GM19043 (cell line): ENCODE results near the gene CAMK1D.

Experiments
- ATAC-seq: cut with Tn5 transposase; IDR thresholded peaks from one replicate; pipeline ENCODE4 v1.9.1; 2021; ENCODE audit warnings: low read depth; ENCODE audit not compliant: unreplicated experiment

CAMK1D gene

DNA sequence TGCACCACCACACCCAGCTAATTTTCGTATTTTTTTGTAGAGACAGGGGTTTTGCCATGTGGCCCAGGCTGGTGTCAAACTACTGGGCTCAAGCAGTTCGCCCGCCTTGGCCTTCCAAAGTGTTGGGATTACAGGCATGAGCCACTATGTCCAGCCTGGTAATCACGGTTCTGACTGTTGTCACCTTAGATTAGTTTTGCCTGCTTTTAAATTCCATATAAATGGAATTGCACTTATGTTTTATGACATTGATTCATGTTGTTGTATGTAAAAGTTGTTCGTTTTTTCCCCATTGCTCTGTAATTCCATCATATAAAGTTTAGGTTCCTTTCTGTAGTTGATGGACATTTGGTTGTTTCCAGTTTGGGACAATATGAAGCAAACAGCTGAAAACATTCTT lies 106.0 kb downstream of the CAMK1D start:
- ATAC-seq = no peak

DNA sequence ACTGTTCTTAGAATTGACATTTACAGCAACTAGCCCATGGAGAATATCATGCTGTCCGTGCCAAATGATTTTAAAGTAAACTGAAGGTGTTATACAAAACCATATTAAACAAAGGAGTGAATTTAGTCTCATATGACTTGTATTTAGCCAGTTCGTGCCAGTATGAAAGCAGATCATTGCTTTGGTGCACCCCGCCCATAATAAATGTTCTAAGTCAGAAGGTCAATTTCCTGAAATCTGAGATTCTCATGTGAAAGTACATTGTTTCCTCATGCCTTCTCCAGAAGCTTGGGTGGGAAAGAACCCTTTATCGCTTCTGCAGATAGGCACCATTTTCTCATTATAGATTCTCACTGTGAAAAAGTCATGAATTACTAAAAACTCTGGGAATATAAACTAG lies 106.4 kb downstream of the CAMK1D start:
- ATAC-seq = no peak

DNA sequence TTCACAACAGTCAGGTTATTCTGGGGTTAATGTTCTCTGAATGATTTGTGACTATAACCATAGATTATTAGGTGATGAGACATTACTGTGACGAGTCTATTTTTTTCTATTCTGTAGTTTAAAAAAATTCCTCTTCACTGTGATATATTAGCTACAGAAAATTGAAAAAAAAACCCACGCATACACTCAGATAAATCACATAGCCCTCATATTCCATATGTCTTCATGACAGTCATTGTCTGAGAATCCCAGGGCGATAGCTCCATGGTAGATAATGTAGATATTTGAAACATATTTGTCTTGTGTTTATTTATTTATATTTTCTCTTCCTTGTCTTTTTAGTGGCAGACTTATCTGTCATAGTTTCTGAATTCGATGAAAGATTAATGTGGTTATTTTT lies 110.0 kb downstream of the CAMK1D start:
- ATAC-seq = no peak

DNA sequence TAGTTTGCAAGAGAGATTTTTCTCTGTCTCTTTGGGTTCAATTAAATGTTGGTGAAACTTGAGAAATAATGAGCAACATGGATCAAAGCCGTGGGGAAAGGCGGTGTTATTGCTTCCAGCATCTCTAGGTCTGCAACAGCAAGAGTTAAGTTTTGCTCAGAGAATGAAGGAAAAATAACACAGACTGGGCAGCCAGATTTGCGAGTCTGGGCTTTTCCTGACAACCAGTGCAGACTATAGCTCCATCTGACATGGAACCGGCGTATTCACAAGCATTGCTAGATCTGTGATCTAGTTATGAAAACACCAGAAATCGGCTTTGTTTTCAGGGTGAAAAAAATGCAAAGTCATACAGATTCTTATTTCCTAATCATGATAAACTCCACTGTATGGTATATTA lies 110.4 kb downstream of the CAMK1D start:
- no peak for ATAC-seq

DNA sequence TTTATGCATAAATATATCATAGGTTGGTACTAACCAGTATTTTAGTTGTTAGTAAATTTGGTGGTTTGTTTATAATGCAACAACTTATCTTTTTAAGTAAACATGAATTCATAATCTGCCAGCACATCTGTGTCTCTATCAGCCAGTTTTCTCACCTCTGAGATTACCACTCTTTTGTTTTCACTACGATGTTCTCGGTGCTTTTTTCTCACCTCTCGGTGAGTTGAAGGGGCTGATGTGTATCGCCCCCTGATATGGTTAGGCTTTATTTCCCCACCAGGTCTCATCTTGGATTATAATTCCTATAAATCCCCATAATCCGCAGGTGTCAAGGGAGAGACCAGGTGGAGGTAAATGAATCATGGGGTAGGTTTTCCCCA lies 114.1 kb downstream of the CAMK1D start:
- ATAC-seq = no peak

DNA sequence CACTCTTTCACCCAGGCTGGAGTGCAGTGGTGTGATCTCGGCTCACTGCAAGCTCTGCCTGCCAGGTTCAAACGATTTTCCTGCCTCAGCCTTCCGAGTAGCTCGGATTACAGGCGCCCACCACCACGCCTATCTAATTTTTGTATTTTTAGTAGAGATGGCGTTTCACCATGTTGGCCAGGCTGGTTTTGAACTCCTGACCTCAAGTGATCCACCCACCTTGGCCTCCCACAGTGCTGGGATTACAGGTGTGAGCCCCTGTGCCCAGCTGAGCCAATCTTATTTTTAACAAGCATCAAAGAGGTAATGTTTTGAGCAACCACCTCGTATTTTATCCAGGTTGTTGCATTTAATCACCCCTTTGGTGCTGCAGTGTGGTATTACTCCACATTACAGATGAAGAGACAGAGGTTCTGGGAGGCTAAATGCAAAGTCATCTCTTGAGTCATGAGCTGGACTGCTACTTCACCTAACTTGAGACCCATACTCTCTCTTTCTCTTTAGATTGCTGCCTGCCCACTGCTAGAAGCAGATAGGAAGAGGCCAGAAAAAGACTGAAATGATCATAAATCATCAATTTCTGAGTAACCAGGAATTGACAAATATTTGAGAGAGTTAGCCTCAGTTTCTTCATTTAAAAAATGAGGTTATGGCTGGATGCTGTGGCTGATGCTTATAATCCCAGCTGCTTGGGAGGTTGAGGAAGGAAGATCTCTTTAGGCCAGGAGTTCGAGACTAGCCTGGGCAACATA lies 116.2 kb downstream of the CAMK1D start:
- no peak for ATAC-seq

DNA sequence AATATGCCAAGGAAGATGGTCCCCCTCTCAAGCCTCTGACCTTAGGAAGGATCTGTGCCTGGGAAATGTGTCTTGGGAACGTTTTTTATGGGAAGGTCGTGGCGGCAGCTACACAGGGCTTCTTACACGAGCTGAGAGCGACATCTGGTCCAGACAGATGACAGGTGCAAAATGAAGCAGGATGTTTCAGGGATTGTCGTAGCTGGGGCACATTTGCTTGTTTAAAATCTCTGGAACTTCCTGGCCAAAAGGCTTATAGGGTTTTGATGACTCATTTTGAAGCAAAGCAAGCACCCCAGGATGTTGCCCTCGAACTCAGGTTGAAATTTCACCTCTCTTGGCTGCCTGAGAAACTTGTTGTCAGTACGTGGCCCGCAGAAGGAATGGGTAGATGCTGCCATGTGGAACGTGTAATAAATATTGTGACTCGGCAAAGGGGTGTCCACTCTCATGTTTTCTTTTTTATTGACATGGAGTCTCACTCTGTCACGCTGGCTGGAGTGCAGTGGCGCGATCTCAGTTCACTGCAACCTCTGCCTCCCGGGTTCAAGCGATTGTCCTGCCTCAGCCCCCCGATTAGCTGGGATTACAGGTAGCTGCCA lies 117.5 kb downstream of the CAMK1D start:
- ATAC-seq = no peak

DNA sequence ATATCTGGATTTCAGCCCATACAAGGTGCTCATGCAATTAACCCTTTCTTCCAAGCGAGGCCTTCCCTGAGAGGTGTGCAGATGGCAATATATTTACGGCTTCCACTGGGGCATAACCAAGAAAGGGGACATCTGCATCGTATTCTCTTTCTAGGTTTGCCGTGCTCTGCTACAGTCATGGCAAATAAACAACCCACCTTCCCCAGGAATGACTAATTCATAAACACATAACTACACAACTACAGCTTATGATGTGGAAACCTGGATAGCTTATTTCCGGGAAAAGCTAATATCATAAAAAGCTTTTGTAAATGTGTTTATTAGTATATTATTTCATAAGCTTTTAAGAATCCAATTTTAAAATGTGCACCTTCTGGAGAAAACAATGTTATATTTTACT lies 120.0 kb downstream of the CAMK1D start:
- no peak for ATAC-seq

DNA sequence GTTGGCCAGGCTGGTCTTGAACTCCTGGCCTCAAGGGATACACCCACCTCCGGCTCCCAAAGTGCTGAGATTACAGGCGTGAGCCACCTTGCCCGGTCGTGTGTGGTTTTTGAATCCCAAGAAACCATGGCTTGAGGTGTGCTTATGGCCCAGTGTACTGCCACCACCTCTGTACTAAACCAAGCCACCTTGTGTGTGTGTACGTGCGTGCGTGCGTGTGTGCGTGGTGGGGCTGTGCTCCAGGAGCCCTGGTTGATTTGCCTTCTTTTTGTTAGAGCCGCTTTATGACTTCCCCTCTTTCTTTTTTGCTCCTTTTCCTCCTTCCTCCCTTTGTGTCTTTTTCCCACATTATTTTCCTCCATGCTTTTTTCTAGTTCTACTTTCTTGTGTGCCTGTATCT lies 121.4 kb downstream of the CAMK1D start:
- no peak for ATAC-seq

DNA sequence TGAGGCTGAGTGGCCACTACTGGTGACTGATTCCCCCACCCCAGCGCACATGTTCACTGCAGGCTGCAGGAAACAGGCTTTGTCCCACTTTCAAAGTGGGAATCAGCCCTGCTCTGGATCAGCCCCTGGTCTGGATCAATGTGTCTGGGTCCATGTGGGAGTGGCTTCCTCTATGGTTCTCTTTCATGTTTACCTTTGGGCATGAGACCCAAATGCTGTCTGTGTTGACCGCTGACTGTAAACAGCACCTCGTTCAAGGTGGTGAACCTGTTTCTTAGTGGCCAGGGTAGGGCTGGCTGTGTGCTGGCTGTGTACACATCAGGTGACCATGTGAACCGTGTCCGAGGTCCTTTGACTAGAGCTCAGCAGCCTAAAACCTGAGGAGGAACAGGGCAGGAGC lies 121.8 kb downstream of the CAMK1D start:
- no peak for ATAC-seq

DNA sequence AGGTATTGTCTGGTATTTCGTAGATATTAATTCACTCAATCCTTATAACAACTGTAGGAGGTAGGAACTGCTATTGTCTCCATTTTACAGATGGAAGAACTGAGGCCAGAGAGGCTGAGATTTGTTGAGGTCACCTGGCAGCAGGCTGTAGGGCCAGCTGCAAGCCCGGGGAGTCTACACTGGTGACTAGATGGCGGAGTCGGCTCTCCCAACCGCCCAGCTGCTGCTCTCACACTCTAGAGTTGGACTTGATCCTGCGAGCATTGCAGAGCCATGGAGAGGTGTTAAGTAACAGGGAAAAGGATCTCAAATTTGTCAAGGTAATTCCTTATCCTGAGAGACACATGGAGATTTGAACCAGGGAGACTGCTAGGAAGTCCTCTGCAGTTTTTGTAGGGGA lies 124.1 kb downstream of the CAMK1D start:
- no peak for ATAC-seq

DNA sequence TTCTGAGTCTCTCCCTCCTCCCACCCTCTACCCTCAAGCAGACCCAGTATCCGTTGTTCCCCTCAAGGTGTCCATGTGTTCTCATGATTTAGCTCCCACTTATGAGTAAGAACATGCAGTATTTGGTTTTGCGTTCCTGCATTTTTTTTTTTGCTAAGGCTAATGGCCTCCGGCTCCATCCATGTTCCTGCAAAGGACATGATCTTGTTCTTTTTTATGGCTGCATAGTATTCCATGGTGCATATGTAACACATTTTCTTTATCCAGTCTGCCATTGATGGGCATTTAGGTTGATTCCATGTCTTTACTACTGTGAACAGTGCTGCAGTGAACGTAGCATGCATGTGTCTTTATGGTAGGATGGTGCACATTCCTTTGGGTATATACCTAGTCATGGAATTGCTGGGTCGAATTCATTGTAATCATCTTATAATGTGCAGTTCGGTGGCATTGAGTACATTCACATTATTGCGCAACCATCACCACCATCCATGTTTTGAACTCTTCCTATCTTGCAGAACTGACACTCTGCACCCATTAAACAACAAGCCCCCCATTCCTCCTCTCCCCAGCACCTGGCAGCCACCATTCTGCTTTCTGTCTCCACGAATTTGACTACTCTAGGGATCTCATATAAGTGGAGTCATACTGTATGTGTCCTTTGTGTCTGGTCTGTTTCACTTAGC lies 125.5 kb downstream of the CAMK1D start:
- no peak for ATAC-seq

DNA sequence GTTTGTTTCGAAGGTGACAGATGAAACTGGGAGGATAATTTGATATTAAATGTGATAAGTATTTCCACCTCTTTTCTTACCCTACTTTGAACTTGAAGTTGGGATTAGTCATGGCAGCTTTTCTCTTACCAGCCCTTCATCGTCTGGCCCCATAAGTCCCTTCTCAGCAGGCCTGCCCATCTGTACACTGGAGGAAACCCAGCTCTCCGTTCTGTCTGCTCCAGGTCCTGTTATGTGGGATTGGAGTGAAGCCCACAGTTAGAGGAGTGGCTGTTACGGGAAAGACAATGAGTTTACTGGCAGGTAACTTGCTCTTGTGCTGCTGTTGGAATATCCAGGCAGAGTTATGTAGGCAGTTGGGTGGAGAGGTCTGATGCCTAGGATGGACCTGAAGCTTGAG lies 127.3 kb downstream of the CAMK1D start:
- no peak for ATAC-seq

DNA sequence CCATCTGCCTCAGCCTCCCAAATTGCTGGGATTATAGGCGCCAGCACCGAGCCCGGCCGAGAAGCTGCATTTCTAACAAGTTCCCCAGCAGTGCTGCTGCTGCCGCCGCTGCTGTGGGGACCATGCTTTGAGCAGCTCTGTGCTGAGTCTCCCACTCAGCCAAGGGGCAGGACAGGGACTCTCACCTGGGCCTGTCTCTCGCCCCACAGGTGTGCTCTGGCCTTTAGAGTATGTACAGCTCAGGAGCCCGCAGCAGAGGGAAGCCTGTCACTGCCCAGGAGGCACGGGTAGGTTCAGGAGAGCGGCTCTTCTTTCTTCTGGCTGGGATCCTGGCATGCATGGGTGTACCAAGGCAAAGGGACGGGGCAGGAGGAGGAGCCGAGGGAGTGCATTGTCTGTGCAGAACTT lies 130.1 kb downstream of the CAMK1D start:
- no peak for ATAC-seq

DNA sequence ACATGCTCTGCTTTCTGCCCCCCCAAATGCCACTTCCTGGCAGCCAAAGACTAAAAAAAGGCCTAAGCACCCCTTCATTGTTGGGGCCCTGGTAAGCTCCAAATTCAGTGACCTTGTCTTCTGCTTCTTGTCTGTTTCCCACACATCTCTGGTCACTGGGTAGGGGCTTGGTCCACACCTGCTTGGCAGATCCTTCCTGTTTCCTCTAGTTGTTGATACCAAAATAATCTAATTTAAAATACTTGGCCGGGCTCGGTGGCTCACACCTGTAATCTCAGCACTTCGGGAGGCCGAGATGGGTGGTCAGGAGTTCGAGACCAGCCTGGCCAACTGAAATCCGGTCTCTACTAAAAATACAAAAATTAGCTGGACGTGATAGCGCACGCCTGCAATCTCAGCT lies 130.6 kb downstream of the CAMK1D start:
- no peak for ATAC-seq

DNA sequence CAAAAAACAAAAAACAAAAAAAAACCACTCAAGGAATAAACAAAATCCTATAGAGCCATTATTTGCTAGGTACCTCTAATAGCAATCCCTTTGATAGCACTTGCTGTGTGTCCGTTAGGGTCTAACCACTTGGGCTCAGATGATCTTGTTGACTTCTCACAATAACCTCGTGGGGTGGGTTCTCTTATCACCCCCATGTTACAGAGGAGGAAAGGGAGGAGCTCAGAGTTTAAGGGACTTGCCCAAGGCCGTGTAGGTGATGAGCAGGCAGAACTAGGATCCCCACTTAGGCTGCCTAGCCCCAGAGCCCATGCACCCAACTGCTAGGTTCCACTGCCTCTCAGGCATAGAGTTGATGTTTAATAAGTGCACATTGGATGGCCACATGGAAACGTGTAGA lies 131.1 kb downstream of the CAMK1D start:
- ATAC-seq = no peak

DNA sequence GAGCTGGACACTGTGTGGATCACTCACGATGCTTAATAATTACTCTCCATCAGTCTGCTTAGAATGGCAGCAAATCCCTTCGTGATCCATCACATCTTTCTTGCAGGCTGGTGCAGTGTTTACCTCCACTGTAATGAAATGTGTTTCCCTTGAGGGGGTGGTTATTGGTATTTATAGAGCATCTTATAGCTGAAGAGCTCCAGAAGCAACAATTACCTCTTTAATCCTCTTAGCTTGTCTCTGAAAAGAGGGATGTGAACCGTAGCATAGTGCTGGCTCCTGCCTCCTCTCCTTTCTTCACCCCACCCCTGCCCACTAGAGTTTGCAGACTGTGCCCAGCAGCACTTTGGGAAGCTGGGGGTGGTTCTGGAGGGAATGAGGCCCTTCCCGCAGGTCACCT lies 132.6 kb downstream of the CAMK1D start:
- ATAC-seq = no peak

DNA sequence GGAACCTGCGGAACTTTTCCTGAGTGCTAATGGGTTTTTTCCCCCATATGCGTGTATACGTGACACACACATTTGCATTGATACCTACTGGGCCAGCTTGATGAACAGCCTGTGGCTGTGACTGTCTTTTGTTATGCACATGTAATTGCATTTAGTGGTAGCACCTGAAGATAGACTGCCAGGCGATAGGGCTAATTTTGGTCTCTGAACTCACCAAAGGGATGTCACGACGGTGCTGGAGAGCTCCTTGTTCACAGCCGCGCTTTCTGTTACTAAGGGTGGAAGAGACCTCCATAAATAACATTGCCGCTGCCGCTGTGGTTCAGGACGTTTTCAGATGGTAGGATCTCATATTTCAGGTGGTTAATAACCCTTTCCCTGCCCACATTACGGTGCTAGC lies 133.2 kb downstream of the CAMK1D start:
- ATAC-seq = no peak

DNA sequence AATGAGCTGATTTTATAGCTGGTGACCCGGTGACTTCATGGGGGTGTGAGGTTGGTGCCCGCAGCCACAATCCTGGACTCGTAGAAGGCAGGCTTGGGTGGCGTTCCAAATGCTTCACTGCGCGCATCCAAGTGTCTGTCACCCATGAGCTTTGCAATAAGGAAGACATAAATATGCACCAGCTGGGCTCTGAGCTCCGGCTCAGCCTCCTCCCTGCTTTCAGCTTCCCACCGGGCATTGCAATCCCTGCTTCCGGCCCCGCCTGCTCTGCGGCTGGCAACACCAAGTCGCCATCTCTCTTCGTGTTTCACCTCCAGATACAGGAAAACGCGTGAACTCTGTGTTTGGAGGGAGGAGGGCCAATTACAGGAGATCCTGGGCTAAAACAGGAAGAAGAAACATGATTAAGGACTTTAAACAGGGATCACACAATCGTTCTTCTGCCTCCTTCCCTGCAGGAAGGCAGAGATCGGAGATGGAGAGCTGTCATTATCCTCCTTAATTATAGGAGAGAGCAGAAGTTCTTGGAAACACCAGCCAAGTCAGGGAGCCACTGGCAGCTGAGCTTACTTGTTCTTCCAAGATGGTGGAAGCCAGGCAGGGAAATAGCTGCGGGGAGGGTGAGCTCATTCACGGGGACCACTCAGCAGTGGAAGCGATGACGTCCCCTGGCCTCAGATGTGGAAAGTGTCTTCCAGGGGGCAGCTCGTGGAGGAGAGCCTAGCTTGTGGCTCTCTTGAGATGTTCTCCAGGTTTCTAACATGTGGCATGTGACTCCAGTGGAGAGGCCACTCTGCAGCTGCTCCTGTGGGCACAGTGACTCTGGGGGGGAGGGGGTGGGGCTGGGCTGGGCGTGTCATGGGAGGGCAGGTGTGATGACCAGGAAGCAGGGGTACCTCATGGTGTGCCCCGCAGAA lies 134.9 kb downstream of the CAMK1D start:
- ATAC-seq = peak; percentile 22

DNA sequence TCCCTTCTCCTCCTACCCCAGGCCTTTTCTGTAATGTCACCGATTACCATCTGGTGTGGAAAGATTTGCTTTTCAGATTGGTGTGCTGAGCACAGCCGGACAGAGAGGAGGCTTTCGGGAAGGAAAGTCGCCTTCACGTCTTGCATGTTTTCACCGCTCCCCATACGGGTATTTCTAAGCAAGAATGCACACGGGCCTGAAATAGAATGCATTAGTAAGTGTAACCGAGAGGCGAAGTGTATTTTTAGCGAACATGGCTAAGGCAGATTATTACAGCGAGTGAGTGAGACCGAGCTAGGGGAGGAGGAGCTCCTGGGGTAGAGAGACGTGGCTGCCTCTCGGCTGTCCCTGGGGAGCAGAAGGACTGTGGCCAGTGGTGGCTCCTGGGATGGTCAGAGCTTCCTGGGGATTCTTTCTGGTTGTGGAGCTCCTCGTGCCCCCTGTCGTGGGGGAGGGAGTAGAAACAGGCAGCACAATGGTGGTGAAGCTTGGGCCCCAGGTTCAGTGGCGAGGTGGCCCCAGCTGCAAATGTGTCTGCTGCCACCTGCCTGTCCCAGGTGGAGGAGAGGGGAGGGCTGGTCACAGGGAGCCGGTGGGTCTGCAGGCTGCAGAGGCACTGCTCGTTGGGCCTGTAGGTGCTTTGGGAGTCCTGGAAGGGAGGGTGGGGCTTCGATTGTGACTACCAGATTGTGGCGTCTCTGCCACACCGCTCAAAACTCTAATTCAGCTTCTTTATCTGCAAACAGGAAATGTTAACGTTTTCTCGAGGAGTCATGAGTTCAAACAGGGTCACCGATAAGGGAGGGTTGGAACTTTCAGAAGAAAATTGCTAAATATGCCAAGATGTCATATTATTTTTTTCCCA lies 135.8 kb downstream of the CAMK1D start:
- ATAC-seq = peak; percentile 66
